ENCODE measurements around the gene ZNF274.

- TF ChIP-seq CTCF (IDR thresholded peaks at IDR 0.05; ENCODE audit: borderline replicate concordance, extremely low read depth, low read length, poor library complexity, severe bottlenecking) (no peak), EZH2 (IDR thresholded peaks at IDR 0.05; ENCODE audit: borderline replicate concordance, low read depth, low read length, severe bottlenecking) (no peak)
These were observed 12.0 kb upstream of the ZNF274 start for GRCh38 chr19:58170860-58171259.
